ENCODE data around the gene PILRA. TPM values are rescaled to one million over a fixed set of nuclear protein-coding genes. Genes with fewer than 3 reads are reported as not detected.
"Not testable (repeated sequence)": the region's sequence is repeated elsewhere in the genome, so short reads cannot be mapped to it uniquely, and the experiment has no call there.

The PILRA gene
- total RNA-seq, 2 donors from 2014 or later: 2.1 to 12.8 TPM

DNA sequence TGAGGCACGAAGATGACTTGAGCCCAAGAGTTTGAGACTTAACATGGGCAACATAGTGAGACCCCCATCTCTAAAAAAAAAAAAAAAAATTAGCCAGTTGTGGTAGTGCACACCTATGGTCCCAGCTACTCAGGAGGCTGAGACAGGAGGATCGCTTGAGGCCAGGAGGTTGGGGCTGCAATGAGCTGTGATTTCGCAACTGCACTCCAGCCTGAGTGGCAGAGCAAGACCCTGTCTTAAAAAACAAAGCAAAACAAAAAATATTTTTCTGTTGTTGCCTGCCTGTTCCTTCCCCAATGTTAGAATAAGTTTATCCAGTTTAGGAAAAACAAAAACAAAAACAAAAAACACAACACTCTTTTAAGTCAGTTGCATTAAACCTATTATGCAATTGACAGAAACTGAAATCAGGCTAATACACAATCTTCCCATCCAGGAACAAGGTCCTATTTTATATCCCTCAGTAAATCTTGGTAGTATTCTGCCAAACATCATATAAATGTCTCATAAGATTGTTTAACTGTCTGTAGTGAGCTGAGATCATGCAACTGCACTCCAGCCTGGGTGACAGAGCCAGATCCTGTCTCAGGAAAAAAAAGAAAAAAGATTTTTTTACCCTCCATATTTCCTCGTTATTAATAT, 4.9 kb downstream of the PILRA start:
- Histone ChIP-seq H3K9ac (ENCODE audit: extremely low read depth, low read length, poor library complexity, severe bottlenecking) (no peak overlapping the region), H3K4me1 (ENCODE audit: control insufficient read depth, insufficient read depth, low read length) (no peaks in the 10 kb centered on the region), H3K27ac (ENCODE audit: low read depth, low read length) (no peak overlapping the region), H3K4me3 (ENCODE audit: low read length) (no peak overlapping the region), H3K36me3 (ENCODE audit: control insufficient read depth, insufficient read depth, low read length) (no peaks in the 10 kb centered on the region), H3K27me3 (ENCODE audit: control insufficient read depth, insufficient read depth, low read length, poor library complexity, severe bottlenecking) (no peaks in the 10 kb centered on the region), H3K9me3 (ENCODE audit: control insufficient read depth, low read length) (no peaks in the 10 kb centered on the region)
- Mint-ChIP-seq H3K27me3 (ENCODE audit: insufficient read depth) (peaks cover 19% of the 10 kb centered on the region), H3K9me3 (no peaks in the 10 kb centered on the region), H3K27ac (no peak overlapping the region), H3K36me3 (ENCODE audit: low read depth) (no peaks in the 10 kb centered on the region), H3K4me3 (no peak overlapping the region), H3K4me1 (no peaks in the 10 kb centered on the region)
- TF ChIP-seq, protein P1, sequence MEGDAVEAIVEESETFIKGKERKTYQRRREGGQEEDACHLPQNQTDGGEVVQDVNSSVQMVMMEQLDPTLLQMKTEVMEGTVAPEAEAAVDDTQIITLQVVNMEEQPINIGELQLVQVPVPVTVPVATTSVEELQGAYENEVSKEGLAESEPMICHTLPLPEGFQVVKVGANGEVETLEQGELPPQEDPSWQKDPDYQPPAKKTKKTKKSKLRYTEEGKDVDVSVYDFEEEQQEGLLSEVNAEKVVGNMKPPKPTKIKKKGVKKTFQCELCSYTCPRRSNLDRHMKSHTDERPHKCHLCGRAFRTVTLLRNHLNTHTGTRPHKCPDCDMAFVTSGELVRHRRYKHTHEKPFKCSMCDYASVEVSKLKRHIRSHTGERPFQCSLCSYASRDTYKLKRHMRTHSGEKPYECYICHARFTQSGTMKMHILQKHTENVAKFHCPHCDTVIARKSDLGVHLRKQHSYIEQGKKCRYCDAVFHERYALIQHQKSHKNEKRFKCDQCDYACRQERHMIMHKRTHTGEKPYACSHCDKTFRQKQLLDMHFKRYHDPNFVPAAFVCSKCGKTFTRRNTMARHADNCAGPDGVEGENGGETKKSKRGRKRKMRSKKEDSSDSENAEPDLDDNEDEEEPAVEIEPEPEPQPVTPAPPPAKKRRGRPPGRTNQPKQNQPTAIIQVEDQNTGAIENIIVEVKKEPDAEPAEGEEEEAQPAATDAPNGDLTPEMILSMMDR (conservative IDR thresholded peaks at IDR 0.05): no peak
- no peak for DNase-seq
- 89 to 97% methylated on average over 3 of the region's 4 CpGs for WGBS, 2 experiments (ENCODE audit: insufficient coverage in 1 of 2, insufficient read length in 1 of 2)

DNA sequence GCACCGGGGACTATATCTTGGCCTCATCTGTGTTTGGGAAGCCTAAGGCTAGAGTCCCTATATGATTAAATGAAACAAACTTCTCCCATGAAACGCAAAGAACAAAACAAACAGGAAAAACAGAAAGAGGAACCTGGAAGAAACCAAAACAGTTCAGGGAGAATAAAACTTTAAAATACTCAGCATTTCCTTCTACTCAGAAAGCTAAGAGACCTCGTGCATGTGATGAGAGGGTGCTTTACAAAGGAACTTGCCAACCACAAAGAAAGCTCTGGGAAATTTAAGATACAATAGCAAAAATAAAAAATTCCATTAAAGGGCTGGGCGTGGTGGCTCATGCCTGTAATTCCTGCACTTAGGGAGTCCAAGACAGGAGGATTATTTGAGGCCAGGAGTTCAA, 6.9 kb downstream of the PILRA start:
- TF ChIP-seq, protein P1 (conservative IDR thresholded peaks at IDR 0.05): no peak

DNA sequence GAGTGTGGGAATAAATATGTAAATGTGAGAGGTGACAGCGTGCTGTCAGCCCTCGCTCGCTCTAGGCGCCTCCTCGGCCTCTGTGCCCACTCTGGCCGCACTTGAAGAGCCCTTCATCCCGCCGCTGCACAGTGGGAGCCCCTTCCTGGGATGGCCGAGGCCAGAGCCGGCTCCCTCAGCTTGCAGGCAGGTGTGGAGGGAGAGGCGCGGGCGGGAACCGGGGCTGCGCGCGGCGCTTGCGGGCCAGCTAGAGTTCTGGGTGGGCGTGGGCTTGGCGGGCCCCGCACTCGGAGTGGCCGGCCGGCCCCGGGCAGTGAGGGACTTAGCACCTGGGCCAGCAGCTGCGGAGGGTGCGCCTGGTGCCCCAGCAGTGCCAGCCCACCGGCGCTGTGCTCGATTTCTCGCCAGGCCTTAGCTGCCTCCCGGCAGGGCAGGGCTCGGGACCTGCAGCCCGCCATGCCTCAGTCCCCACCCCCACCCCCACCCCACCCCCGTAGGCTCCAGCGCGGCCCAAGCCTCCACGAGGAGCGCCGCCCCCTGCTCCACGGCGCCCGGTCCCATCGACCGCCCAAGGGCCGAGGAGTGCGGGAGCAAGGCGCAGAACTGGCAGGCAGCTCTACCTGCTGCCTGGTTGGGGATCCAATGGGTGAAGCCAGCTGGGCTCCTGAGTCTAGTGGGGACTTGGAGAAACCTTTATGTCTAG, 8.4 kb downstream of the PILRA start:
- H3K4me1 Mint-ChIP-seq; H3K9me3 ChIP-seq (ENCODE audit: control insufficient read depth, low read length); H3K9ac ChIP-seq (ENCODE audit: extremely low read depth, low read length, poor library complexity, severe bottlenecking); H3K4me1 ChIP-seq (ENCODE audit: control insufficient read depth, insufficient read depth, low read length); H3K36me3 ChIP-seq (ENCODE audit: control insufficient read depth, insufficient read depth, low read length); H3K27ac Mint-ChIP-seq; H3K9me3 Mint-ChIP-seq; H3K36me3 Mint-ChIP-seq (ENCODE audit: low read depth); H3K4me3 ChIP-seq (ENCODE audit: low read length); H3K27ac ChIP-seq (ENCODE audit: low read depth, low read length); H3K4me3 Mint-ChIP-seq; H3K27me3 ChIP-seq (ENCODE audit: control insufficient read depth, insufficient read depth, low read length, poor library complexity, severe bottlenecking): not testable (repeated sequence)
- H3K27me3 Mint-ChIP-seq (ENCODE audit: insufficient read depth): peaks cover 20% of the 10 kb centered on the region
- DNase-seq: peak; percentile 67
- 94 to 100% methylated on average over 2 to 48 of the region's 49 CpGs for WGBS, 2 experiments (ENCODE audit: insufficient coverage in 1 of 2, insufficient read length in 1 of 2)

More for the DNA sequence above, 6.9 kb downstream of the PILRA start:
- Mint-ChIP-seq H3K27me3 (ENCODE audit: insufficient read depth) (peaks cover 20% of the 10 kb centered on the region), H3K4me3 (no peak overlapping the region), H3K9me3 (no peaks in the 10 kb centered on the region), H3K27ac (no peak overlapping the region), H3K36me3 (ENCODE audit: low read depth) (no peaks in the 10 kb centered on the region), H3K4me1 (no peaks in the 10 kb centered on the region)
- H3K36me3 ChIP-seq (ENCODE audit: control insufficient read depth, insufficient read depth, low read length): no peaks in the 10 kb centered on the region
- no peak overlapping the region for H3K9ac ChIP-seq (ENCODE audit: extremely low read depth, low read length, poor library complexity, severe bottlenecking)
- H3K9me3 ChIP-seq (ENCODE audit: control insufficient read depth, low read length): no peaks in the 10 kb centered on the region
- no peak for DNase-seq
- no peaks in the 10 kb centered on the region for H3K4me1 ChIP-seq (ENCODE audit: control insufficient read depth, insufficient read depth, low read length)
- H3K27ac ChIP-seq (ENCODE audit: low read depth, low read length): no peak overlapping the region
- H3K4me3 ChIP-seq (ENCODE audit: low read length): no peak overlapping the region
- 96% methylated on average over 4 of the region's 4 CpGs; no CpG with 5 or more reads in 1 of the 2 experiments for WGBS, 2 experiments (ENCODE audit: insufficient coverage in 1 of 2, insufficient read length in 1 of 2)
- H3K27me3 ChIP-seq (ENCODE audit: control insufficient read depth, insufficient read depth, low read length, poor library complexity, severe bottlenecking): no peaks in the 10 kb centered on the region

DNA sequence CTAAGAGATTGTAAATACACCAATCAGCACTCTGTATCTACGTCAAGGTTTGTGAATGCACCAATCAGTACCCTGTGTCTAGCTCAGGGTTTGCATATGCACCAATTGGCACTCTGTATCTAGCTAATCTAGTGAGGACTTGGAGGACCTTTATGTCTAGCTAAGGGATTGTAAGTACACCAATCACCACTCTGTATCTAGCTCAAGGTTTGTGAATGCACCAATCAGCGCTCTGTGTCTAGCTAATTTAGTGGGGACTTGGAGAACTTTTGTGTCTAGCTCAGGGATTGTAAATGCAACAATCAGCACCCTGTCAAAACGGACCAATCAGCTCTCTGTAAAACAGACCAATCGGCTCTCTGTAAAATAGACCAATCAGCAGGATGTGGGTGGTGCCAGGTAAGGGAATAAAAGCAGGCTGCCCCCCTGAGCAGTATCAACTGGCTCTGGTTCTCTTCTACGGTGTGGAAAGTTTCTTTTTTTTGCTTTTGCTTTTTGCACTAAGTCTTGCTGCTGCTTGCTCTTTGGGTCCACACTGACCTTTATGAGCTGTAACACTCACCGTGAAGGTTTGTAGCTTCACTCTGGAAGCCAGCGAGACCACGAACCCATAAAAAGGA, 9.1 kb downstream of the PILRA start:
- not testable (repeated sequence) for DNase-seq; H3K4me1 Mint-ChIP-seq; H3K9me3 ChIP-seq (ENCODE audit: control insufficient read depth, low read length); H3K9ac ChIP-seq (ENCODE audit: extremely low read depth, low read length, poor library complexity, severe bottlenecking); H3K4me3 Mint-ChIP-seq; H3K27ac Mint-ChIP-seq; H3K4me1 ChIP-seq (ENCODE audit: control insufficient read depth, insufficient read depth, low read length); H3K9me3 Mint-ChIP-seq; H3K36me3 ChIP-seq (ENCODE audit: control insufficient read depth, insufficient read depth, low read length); H3K27me3 ChIP-seq (ENCODE audit: control insufficient read depth, insufficient read depth, low read length, poor library complexity, severe bottlenecking); H3K4me3 ChIP-seq (ENCODE audit: low read length); H3K27ac ChIP-seq (ENCODE audit: low read depth, low read length); H3K36me3 Mint-ChIP-seq (ENCODE audit: low read depth)
- H3K27me3 Mint-ChIP-seq (ENCODE audit: insufficient read depth): peaks cover 20% of the 10 kb centered on the region
- 92 to 94% methylated on average over 5 to 8 of the region's 8 CpGs for WGBS, 2 experiments (ENCODE audit: insufficient coverage in 1 of 2, insufficient read length in 1 of 2)
